ENCODE results near the gene SART3.
"Not testable (repeated sequence)": the region's sequence is repeated elsewhere in the genome, so short reads cannot be mapped to it uniquely, and the experiment has no call there.

Gene SART3

DNA sequence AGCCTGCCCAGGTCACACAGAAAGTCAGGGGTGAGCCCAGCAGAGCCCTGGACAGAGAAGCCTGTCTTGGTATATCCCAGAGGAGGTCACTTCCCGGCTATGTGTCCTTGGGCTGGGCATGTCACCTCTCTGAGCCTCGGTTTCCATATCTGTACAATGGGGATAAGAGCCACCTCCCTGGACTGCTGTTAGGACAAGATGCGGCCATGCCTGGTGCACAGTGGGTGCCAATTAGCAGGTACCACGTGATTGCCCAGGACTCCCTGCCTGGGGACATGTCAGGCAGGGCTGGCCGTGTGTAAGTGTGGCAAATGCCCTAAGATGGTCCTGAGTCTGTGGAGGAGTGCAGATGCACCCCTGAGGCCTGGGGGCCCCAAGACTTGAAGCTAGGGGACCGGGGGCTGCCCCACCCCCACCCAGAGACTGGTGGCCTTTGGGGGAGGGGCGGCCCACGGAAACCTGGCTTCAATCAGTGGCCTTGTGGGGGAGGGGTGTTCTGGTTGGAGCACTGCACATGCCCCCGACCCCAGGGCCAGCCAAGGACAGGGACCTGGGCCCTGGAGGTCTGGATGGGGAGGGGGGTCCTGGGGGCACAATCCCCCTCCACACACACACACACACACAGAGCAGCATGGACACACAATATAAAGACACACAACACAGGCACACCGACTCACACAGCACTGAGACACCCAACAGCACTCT lies 36.0 kb upstream of the SART3 start:
- no peak for DNase-seq (ENCODE audit: low read depth)

DNA sequence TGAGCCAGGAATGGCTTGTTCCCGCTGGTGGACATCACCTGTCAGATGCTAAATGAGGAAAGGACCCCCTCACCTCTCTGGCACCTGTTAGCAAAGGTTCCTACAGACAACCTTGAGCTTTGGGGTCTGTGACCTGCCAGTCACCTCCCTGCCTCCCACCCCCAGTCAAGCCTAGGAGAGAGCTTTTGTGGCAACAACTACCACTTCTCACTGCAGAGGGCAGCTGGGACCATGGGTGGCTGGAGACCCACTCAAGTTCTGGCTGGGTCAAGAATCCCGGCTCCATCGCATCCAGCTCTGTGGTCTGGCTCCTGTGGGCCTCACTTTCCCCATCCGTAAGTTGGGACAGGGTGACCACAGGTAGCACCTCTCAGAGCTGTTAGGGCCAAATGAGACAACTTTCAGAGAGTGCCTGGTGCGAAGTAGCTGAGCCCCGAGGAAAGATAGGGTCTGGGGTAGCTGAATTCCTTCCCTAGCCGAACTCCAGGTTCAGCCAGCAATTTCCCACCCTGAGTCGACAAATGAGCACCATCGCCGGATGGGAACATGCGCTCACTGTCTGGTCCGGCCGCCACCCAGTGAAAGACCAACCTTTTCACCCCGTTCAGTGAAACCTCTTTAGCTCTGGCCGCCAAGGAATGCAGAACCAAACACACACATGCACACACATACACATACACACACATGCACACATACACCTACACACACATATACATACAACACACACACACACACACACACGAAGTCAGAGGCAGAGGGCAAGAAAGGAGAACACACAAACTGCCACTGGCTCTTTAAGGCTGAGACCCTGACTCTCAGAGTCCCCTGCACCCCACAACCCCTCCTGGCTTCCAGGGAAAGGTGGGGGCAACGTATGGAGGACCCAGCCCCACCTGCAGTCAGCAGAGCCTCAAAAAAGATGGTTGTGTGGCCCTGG lies 35.0 kb upstream of the SART3 start:
- DNase-seq (ENCODE audit: low read depth) = no peak

DNA sequence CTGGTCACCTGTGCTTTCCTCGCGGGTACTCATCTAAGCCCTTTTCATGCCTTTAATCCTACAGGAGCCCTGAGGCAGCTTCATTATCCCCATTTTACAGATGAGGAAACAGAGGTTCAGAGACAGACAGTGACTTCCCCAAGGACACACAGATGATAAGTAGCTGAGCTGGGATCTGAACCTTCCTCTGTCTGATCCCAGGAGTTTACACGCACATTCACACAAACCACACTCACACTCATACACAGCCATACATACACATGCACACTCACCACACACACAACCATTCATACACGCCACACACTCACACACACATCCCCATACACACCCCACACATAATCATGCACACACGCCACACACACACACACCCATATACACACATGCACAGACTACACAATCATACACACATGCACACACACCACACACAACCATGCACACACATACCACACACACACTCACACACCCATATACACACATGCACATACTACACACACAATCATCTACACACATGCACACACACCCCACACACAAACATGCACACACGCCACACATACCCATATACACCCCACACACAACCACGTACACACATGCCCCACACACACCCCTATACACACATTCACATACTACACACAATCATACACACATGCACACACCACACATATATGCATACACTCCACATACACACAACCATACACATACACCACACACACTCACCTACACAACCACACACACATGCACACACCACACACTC lies 34.2 kb upstream of the SART3 start:
- DNase-seq (ENCODE audit: low read depth) = no peak

DNA sequence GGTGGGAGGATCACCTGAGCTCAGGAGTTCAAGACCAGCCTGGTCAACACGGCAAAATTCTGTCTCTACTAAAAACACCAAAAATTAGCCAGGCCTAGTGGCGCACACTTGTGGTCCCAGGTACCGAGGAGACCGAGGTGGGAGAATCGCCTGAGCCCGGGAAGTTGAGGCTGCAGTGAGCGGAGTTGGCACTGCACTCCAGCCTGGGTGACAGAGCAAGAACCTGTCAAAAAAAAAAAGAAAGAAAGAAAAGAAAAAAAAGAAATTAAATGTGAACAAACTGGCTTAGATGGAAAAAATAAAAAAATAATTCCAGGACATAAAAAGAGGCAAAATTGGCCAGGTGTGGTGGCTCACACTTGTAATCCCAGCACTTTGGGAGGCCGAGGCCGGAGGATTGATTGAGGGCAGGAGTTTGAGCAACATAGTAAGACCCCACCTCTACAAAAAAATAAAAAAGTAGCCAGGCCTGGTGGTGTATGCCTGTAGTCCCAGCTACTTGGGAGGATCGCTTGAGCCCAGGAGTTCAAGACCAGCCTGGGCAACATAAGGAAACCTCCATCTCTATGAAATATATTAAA lies 33.4 kb upstream of the SART3 start:
- no peak for DNase-seq (ENCODE audit: low read depth)

DNA sequence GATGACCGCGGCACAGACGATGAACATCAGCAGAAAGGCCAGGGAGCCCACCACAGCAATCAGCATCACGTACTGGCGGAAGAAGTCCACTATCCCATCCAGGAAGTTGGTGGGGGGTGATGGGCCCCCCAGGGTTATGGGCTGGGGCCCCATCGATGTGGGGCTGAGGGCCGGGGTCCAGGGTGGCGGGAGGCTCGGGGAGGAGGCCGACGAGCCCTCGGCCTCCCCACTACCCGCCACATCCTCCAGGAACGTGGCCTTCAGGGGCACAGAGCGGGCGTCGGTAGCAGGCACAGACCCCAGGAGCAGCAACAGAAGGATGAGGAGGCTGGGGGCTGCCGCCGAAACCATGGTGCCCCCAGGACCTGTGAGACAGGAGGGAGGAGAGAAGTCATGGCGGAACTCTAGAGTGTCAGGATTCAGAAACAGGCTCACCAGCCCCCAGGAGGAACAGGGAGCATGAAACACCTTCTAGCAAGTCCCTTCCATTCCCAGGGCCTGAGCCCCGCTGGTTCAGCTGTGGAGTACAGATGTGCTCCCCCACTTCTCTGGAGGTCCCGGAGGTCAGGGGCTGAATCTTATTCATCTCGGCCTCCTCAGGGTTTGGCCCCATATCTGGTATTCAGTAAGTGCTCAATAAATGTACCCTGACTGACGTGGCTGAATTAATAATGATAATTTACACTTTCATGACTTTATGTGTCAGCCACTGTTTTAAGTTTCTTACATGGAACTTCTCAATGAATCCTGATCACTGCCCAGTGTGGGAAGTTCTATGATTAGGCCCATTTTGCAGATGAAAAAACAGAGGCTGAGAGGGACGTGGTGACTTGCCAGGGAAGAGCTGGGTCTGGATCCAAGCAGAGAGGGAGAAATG lies 31.3 kb upstream of the SART3 start:
- no peak for DNase-seq (ENCODE audit: low read depth)

DNA sequence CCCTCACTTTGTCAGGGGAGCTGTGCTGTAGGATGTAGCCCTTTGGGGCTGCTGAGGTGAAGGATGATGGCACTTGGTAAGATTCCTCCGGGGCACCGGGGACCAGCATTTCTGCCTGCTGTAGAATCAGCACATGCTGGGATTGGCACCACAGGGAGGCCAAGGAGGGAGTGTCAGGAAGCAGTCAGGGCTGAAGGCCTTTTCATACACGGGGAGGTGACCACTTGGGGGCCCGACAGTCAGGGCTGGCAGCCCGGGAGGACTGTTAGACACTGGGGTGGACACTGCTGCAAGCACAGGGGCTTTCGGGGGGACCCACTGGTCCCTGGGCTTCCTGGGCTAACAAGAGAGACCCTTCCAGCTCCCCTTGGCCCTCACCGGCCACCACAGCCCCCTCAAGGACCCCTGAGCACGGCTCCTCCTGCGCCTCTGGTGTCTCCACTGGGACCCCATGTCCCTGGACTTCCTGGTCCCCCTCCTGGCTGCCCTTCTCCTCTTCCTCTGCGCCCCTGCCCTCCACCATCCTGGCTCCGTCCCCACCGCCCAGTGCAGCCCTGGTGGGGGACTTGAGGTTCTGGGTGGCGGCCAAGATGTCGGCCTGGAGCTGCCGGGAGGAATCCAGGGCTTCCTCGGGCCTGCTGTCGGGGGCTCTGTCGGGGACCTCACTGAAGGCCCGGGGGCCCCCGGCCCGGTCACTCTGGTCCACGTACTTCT lies 30.5 kb upstream of the SART3 start:
- DNase-seq (ENCODE audit: low read depth) = no peak

DNA sequence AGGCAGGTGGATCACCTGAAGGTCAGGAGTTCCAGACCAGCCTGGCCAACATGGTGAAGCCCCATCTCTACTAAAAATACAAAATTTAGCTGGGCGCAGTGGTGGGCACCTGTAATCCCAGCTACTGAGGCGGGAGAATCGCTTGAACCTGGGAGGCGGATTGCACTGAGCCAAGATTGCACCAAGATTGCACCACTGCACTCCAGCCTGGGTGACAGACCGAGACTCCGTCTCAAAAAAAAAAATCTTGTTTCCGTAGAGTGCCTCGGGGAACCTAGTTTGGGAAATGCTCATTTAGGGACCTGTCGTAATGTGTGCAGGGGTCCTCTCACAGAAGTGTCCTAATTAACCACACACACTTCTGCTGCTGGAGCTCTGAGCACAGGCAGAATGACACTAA lies 29.5 kb upstream of the SART3 start:
- not testable (repeated sequence) for DNase-seq (ENCODE audit: low read depth)

DNA sequence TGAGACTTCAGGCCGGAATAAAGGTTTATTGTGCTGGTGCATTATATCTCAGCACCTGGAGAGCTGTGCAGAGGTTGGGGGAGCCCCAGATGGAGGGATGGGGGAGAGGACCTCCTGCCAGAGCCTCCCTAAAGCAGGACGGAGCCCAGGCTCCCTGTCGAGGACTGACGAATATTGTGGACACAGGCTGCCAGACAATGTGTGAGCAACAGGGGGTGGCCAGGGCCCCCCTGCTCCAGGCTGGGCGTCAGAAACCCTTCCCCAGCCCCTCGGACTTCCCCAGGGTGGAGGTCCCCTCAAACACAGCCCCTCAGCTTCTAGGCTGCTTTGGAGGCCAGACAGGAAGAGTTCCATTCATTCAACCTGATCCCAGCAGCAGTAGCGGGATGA lies 28.9 kb upstream of the SART3 start:
- no peak for DNase-seq (ENCODE audit: low read depth)

DNA sequence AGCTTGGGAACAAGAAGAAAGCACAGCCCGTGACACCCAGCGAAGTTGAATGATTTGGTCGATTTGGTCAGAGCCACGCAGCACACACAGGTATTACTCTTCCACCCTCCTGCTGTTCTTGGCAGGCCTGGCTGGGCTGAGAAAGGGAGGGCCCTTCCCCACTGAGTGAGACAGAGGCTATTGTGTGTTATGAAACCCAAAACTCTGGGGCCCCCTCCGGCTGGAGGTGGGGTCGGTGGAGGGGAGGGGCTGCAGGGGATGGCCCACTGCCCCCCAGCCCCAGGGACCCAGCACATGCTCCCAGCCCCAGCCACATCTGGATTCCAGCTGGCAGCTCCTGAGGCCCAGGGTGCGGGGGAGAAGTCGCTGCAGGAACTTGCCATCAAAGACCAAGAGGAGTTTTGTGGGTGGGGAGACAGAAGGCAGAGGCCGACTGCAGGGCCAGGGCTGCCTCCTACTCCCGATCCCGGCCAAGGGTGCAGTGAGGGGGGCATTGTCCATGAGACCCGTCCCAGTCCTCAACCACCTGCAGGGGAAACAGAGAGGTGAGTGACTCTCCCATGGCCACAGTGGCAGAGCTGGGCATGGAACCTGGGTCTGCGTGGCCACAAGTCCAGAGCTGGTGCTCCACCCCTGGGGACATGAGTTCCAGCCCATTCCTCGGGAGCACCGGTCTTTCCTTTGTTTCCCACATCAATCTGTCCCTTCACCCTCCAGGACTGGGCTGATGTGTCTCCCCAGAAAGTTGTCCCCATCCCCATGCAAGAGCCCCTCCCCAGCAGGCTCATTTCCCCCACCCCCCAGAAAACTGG lies 28.3 kb upstream of the SART3 start:
- DNase-seq (ENCODE audit: low read depth) = no peak

DNA sequence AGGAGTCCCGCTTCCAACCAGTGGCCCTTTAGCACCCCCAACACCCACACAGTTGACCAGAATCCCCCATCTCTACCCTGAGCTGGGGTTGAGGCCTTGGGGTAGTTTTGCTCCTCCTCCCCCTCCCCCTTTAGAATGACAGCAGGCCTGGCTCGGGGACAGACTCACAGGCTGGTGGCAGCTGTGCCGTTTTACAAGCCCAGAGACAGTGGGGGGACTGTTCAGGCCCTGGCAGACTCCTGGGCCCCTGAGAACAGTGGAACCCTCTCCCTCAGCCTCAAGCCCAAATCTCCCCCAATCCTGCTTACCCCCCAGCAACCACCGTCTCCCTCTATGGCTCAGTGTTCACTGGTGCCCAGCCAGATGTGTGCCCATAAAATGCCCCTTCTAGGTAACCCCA lies 26.9 kb upstream of the SART3 start:
- no peak for DNase-seq (ENCODE audit: low read depth)

DNA sequence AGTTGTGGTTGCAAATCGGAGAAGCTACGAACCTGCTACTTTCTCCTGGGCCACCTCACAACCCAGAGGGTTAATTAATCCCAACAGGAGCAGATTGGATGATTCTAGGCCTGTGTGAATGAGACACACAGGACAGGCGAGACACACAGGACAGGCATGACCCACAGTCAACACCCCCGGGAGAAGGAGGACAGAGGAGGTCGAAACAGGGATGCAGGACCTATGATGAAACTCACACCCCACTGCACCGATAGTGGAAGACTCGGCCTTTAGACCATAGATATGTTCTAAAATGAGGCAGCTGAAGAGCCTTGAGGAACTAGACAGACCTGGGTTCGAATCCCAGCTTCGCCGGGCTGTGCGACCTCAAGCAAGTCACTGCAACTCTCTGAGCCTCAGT lies 25.3 kb upstream of the SART3 start:
- no peak for DNase-seq (ENCODE audit: low read depth)

DNA sequence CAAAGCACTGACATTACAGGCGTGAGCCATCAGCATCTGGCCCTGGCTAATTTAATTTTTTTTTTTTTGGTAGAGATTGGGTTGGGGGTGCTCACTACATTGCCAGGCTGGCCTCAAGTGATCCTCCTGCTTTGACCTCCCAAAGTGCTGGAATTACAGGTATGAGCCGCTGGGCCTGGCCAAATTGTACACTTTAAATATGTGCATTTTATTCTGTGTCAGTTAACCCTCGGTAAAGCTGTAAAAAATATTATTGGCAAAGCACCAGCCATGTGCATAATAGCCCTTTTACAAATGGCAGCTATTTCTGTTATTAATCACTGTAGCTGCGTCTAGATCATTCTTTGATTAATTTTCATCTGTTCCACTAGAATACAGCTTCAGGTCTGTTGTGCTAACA lies 24.9 kb upstream of the SART3 start:
- DNase-seq (ENCODE audit: low read depth) = no peak

DNA sequence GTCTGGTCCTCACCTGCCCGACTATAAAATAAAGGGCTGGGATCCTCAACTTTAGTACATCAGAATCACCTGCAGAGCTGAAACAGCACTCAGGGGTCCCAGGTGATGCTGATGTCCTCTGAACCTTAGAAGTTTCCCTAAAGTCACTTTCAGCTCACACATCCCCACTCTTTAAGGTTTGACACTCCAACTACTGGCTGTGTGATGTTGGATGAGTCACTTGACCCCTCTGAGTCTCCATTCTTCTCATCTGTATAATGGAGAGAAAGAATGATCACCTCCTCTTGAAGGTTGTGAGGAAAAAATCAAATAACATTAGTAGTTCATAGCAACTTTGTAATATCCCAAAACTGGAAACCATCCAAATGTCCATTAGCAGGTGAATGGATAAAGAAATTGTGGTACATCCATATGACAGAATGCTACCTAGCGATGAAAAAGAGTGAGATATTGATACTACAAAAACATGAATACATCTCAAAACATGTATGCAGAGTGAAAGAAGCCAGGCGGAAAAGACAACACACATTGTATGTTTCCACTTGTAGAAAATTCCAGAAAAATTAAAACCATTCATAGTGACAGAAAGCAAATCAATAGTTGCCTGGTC lies 23.6 kb upstream of the SART3 start:
- DNase-seq (ENCODE audit: low read depth) = no peak

DNA sequence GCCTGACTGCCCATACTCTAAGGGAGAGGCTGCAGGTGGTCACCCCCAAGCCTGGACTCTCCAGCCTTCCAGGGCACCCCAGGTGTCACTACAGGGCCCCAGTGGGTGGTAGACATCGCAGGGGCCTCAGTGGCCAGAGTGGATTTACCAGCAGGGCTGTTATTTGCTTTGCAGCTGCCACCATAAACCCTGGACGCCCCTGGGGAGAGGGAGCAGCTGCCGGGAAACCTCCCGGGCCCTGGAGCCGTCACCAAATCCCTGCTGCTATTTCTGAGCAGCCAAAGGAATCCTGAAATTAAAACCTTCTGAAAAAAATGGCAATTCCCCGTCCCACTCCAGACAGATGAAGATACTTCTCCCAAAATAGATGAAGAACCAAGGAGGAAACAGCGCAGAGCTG lies 23.0 kb upstream of the SART3 start:
- no peak for DNase-seq (ENCODE audit: low read depth)

DNA sequence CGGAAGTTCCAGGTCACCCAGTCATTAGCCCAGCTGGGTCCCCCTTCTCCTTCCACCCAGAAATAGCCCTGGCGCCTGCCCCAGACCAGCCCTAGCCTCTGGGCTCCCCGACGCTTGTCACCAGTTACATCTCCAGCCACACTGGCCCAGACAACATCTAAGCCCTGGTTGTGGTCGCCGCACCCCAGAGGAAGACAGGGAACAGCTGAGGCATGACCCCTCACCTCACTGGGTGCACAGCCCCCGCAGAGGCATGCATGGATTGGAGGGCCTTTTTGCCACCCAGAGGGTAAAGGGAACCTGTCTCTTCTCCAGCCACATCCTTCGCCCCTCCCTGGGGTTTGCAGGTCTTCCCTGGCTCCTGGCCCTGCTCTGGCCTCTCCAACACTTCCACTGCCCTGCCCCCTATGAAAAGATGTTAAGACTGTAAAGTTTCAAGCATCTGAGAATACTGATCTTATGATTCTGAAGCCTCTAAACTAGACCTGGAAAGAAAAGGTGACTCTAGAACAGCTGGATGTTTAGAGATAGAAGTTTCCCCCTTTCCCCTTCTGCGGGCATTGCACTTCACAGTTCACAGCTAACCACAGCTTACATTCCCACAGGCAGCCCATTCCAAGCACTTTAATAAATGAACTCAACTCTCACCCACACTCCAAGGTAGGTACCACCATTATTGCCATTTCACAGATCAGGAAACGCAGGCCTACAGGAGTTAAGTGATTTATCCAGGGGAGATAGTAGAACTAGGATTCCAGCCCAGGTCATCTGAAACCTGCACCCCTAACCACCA lies 22.2 kb upstream of the SART3 start:
- no peak for DNase-seq (ENCODE audit: low read depth)

DNA sequence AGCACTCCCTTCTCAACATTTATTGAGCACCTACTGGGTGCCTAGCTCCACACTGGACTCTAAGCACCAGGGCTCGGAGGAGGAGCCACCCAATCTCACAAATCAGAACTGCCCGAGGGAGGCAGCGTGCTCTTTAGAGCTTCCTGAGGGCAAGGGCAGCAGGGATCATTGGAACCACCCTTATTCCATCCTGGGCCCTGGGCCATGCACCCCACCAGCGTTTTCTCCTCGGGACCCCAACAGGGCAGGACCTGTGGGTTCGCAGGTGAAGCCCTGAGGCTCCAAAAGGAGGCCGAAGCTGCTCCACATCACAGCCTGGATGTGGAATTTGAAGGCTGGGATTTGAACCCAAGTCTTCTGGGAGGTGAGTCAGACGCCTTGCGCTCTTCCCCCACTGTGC lies 21.5 kb upstream of the SART3 start:
- DNase-seq (ENCODE audit: low read depth) = no peak

DNA sequence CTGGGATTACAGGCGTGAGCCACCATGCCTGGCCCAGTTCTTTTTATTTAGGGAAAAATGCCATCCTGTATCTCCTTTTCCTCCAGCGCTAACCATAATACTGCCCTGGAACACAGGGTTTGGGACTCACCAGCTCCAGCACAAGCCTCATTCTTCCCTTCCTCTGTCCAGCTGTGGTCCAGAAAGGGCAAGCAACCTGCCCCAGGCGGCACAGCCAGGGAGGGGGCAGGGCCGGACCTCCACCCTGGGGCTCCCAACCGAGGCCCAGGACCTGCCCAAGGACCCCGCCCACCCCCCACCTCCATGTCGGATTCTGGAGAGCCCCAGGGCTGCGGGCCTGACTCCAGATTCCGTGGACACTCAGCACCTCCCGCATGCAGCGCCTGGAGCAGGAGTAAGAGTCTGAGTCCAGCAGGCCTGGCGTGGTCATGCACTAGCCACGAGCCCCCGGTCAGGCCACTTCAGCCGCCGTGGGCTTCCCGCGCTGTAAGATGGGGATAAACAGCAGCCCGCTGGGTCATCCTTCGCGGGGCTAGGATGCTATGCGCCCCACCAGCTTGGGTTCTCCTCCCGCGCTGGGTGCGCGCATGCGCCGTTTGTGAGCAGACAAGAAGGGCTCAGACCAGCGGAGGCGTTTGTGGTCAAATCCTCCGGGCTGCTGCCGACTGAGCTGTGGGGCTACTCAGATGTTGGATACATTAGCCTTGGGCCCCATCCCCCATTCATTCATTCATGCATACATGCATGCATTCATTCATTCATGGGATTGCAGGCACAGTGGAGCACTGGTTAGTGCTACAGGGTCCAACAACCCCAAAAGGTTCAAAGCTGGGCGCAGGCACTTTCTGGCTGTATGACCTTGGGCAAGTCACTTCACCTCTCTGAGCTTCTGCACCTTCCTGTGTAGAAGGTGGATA lies 20.6 kb upstream of the SART3 start:
- DNase-seq (ENCODE audit: low read depth) = no peak

DNA sequence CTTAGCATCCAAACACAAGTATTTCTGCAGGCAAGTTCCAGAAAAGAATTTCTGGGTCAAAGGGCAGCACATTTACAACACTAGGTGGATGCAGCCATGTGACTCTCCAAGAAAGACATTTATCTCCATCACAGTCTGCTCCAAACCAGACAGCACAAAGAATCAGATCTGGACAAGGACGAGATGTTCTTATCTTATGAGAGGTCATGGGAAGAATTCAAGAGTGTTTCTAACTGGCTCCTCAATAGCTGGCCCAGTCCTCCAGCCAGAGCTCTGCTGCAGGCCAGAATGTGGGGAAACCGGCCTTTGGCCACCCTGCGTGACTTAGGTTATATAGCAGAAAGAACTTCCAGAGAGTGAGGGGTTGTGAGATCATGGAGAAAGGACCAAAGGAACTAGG lies 19.6 kb upstream of the SART3 start:
- no peak for DNase-seq (ENCODE audit: low read depth)
